SK-N-SH treated with all-trans-retinoic acid at 6 μM for 48 hours (cell line): ENCODE measurements around the gene LHX2.

Experiments
- GLIS3 ChIP-seq: fragments of 250-450 bp; sonication (Bioruptor Pico); IDR thresholded peaks from 2 replicates; pipeline ENCODE4 v1.5.0; 2020; ENCODE audit warnings: mild to moderate bottlenecking, moderate library complexity
- PPARA ChIP-seq: fragments of 250-450 bp; sonication (Bioruptor Pico); IDR thresholded peaks from 2 replicates; pipeline ENCODE4 v1.5.0; 2020; ENCODE audit warnings: mild to moderate bottlenecking, borderline replicate concordance
- ZNF70 ChIP-seq: fragments of 450-650 bp; formaldehyde crosslinking; IDR thresholded peaks from 2 replicates; pipeline ENCODE4 v1.5.0; 2020; ENCODE audit warnings: mild to moderate bottlenecking, moderate library complexity
- TF ChIP-seq, protein P1 (sequence below): fragments of 250-450 bp; sonication (Bioruptor Pico); IDR thresholded peaks from 2 replicates; pipeline ENCODE4 v1.8.0; 2020; ENCODE audit warnings: mild to moderate bottlenecking, moderate library complexity, borderline replicate concordance

DNA sequence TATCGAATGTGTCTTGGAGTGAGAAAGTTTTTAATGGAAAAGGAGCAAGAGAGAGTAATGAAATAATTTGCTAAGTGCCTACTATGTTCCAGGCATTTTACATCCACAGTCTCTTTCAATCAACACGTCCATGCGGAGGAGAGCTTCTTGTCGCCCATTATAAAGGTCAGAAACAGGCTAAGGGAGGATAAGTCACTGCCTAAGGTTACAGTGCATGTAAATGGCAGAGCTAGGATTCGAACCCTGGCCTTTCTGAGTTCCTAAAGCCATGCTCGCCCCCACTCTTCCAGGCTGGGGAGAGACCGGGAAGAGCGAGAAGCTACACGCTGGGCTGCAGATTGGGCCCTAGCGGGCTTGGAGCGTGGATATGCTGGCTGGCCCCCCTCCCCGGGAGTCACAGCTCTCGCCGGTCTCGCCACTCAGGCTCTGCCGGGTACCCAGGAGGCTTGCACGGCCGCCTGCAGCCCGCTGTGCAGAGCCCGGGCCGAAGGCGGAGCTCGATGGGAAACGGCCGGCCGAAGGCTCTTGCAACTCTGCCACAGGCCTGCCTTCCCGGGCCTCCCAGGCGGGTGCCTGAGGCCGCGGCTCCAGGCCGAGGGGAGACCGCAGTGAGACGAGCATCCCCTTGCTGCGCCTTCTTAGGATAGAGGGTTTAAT is 775 bp upstream of the LHX2 start:
- TF ChIP-seq GLIS3 (CRISPR knock-in tag) (no peak), PPARA (CRISPR knock-in tag) (no peak), ZNF70 (CRISPR knock-in tag) (no peak)
- TF ChIP-seq, protein P1, sequence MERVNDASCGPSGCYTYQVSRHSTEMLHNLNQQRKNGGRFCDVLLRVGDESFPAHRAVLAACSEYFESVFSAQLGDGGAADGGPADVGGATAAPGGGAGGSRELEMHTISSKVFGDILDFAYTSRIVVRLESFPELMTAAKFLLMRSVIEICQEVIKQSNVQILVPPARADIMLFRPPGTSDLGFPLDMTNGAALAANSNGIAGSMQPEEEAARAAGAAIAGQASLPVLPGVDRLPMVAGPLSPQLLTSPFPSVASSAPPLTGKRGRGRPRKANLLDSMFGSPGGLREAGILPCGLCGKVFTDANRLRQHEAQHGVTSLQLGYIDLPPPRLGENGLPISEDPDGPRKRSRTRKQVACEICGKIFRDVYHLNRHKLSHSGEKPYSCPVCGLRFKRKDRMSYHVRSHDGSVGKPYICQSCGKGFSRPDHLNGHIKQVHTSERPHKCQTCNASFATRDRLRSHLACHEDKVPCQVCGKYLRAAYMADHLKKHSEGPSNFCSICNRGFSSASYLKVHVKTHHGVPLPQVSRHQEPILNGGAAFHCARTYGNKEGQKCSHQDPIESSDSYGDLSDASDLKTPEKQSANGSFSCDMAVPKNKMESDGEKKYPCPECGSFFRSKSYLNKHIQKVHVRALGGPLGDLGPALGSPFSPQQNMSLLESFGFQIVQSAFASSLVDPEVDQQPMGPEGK (CRISPR knock-in tag), result no peak
